H9 (cell line): ENCODE data around the gene CCDC158. TPM values are rescaled to one million over a fixed set of nuclear protein-coding genes. Genes with fewer than 3 reads are reported as not detected.

ENCODE experiments used
- DNase-seq: peaks from one replicate; pipeline ENCODE4 v3.0.0-alpha.2; 2017
- H2AFZ ChIP-seq: one replicate; pipeline ENCODE4 v1.6.1; 2013; ENCODE audit warnings: mild to moderate bottlenecking, low read length, control low read depth, moderate library complexity
- H2AK5ac ChIP-seq: 2 replicates; pipeline ENCODE4 v1.6.1; 2013; ENCODE audit warnings: low read length, control low read depth, mixed read lengths; ENCODE audit not compliant: insufficient read length
- H2BK120ac ChIP-seq: one replicate; pipeline ENCODE4 v1.6.1; 2013; ENCODE audit warnings: low read depth, mild to moderate bottlenecking, low read length, control low read depth, inconsistent platforms; ENCODE audit not compliant: poor library complexity, severe bottlenecking
- H2BK12ac ChIP-seq: 2 replicates; pipeline ENCODE4 v1.6.1; 2013; ENCODE audit warnings: low read length, control low read depth, mixed read lengths, low read depth; ENCODE audit not compliant: insufficient read length
- H2BK15ac ChIP-seq: 2 replicates; pipeline ENCODE4 v1.6.1; 2013; ENCODE audit warnings: low read depth, low read length, control low read depth
- H2BK20ac ChIP-seq: one replicate; pipeline ENCODE4 v1.6.1; 2013; ENCODE audit warnings: low read depth, mild to moderate bottlenecking, low read length, control low read depth, inconsistent platforms; ENCODE audit not compliant: poor library complexity, severe bottlenecking
- H2BK5ac ChIP-seq: 2 replicates; pipeline ENCODE4 v1.6.1; 2013; ENCODE audit warnings: low read length, control low read depth, mixed read lengths; ENCODE audit not compliant: insufficient read length
- H3K14ac ChIP-seq: 2 replicates; pipeline ENCODE4 v1.6.1; 2013; ENCODE audit warnings: low read length, control low read depth; ENCODE audit not compliant: insufficient read depth
- H3K18ac ChIP-seq: 2 replicates; pipeline ENCODE4 v1.6.1; 2013; ENCODE audit warnings: low read depth, mild to moderate bottlenecking, mixed read lengths, low read length, control low read depth; ENCODE audit not compliant: insufficient read length
- H3K23ac ChIP-seq: 2 replicates; pipeline ENCODE4 v1.6.1; 2013; ENCODE audit warnings: low read length, control low read depth, mixed read lengths, low read depth; ENCODE audit not compliant: insufficient read length
- H3K23me2 ChIP-seq: 2 replicates; pipeline ENCODE4 v1.6.1; 2013; ENCODE audit warnings: low read depth, mild to moderate bottlenecking, mixed read lengths, low read length, control low read depth; ENCODE audit not compliant: insufficient read length, poor library complexity, severe bottlenecking
- H3K27ac ChIP-seq: 2 replicates; pipeline ENCODE4 v1.5.1; 2013; ENCODE audit warnings: low read length, control low read depth, mixed read lengths, low read depth; ENCODE audit not compliant: insufficient read length
- H3K27me3 ChIP-seq: 2 replicates; pipeline ENCODE4 v1.6.1; 2013; ENCODE audit warnings: low read length, control low read depth, inconsistent platforms; ENCODE audit not compliant: insufficient read depth
- H3K4ac ChIP-seq: 2 replicates; pipeline ENCODE4 v1.6.1; 2013; ENCODE audit warnings: low read depth, mild to moderate bottlenecking, control low read depth, inconsistent platforms, low read length, moderate library complexity
- H3K4me1 ChIP-seq: 2 replicates; pipeline ENCODE4 v1.6.1; 2013; ENCODE audit warnings: low read length, control low read depth, inconsistent platforms; ENCODE audit not compliant: insufficient read depth
- H3K4me2 ChIP-seq: 2 replicates; pipeline ENCODE4 v1.6.1; 2013; ENCODE audit warnings: low read length, control low read depth, mixed read lengths; ENCODE audit not compliant: insufficient read length, insufficient read depth
- H3K56ac ChIP-seq: 2 replicates; pipeline ENCODE4 v1.6.1; 2013; ENCODE audit warnings: low read depth, mild to moderate bottlenecking, mixed read lengths, low read length, control low read depth; ENCODE audit not compliant: insufficient read length
- H3K79me1 ChIP-seq: 2 replicates; pipeline ENCODE4 v1.6.1; 2013; ENCODE audit warnings: low read depth, mild to moderate bottlenecking, moderate library complexity, low read length, control low read depth, inconsistent platforms; ENCODE audit not compliant: insufficient read depth, poor library complexity, severe bottlenecking
- H3K79me2 ChIP-seq: 2 replicates; pipeline ENCODE4 v1.6.1; 2013; ENCODE audit warnings: low read length, control low read depth, inconsistent platforms; ENCODE audit not compliant: insufficient read depth
- H3K9ac ChIP-seq: 2 replicates; pipeline ENCODE4 v1.6.1; 2013; ENCODE audit warnings: low read length, control low read depth, mixed read lengths; ENCODE audit not compliant: insufficient read length; ENCODE audit errors: extremely low read depth
- H3K9me3 ChIP-seq: one replicate; pipeline ENCODE4 v1.6.1; 2013; ENCODE audit warnings: low read depth, low read length, inconsistent platforms; ENCODE audit not compliant: control insufficient read depth
- H3T11ph ChIP-seq: one replicate; pipeline ENCODE4 v1.6.1; 2013; ENCODE audit warnings: mild to moderate bottlenecking, low read length, control low read depth, inconsistent platforms
- H4K20me1 ChIP-seq: one replicate; pipeline ENCODE4 v1.6.1; 2013; ENCODE audit not compliant: control insufficient read depth, insufficient read length, insufficient read depth
- H4K5ac ChIP-seq: 2 replicates; pipeline ENCODE4 v1.6.1; 2013; ENCODE audit warnings: low read depth, mild to moderate bottlenecking, mixed read lengths, low read length, control low read depth; ENCODE audit not compliant: insufficient read length
- H4K8ac ChIP-seq: replicated peaks from 2 replicates; pipeline ENCODE4 v1.6.1; 2013; ENCODE audit warnings: low read length, control low read depth, mixed read lengths, low read depth; ENCODE audit not compliant: insufficient read length
- H4K91ac ChIP-seq: 2 replicates; pipeline ENCODE4 v1.6.1; 2013; ENCODE audit warnings: low read depth, mild to moderate bottlenecking, moderate library complexity, mixed read lengths, low read length, control low read depth; ENCODE audit not compliant: insufficient read length
- H3K27ac Mint-ChIP-seq, 3 experiments: 2 replicates in 2 of 3; 3 replicates in 1 of 3; pipeline ENCODE4 v1.8.0; 2020 to 2021; ENCODE audit warnings: mixed read lengths in 3 of 3, mild to moderate bottlenecking in 1 of 3, moderate library complexity in 1 of 3
- H3K27me3 Mint-ChIP-seq: 2 replicates; pipeline ENCODE4 v1.8.0; 2021; ENCODE audit warnings: low read depth, mild to moderate bottlenecking, moderate library complexity, mixed read lengths
- H3K36me3 Mint-ChIP-seq, 3 experiments: 2 replicates in 2 of 3; 3 replicates in 1 of 3; pipeline ENCODE4 v1.8.0; 2020 to 2021; ENCODE audit warnings: low read depth in 3 of 3, mixed read lengths in 3 of 3; ENCODE audit not compliant: insufficient read depth in 1 of 3
- H3K4me1 Mint-ChIP-seq, 2 experiments: 2 replicates each; pipeline ENCODE4 v1.8.0; 2020; ENCODE audit warnings: mixed read lengths in 2 of 2
- H3K4me3 Mint-ChIP-seq, 2 experiments: 2 replicates in 1 of 2; 3 replicates in 1 of 2; pipeline ENCODE4 v1.8.0; 2020 to 2021; ENCODE audit warnings: mild to moderate bottlenecking in 2 of 2, mixed read lengths in 2 of 2, moderate library complexity in 1 of 2
- H3K9me3 Mint-ChIP-seq, 2 experiments: 2 replicates in 1 of 2; 3 replicates in 1 of 2; pipeline ENCODE4 v1.8.0; 2020; ENCODE audit warnings: mild to moderate bottlenecking in 2 of 2, mixed read lengths in 2 of 2, moderate library complexity in 1 of 2
- WGBS: extraction: QIAGEN DNeasy Blood & Tissue Kit; methylation state at CpG from one replicate; pipeline ENCODE4 v1.1.7; 2013; ENCODE audit warnings: missing lambda C conversion rate, low lambda C conversion rate, mixed read lengths; ENCODE audit not compliant: insufficient read length; ENCODE audit errors: extremely low coverage; 5-methylcytosine and 5-hydroxymethylcytosine counted together
- total RNA-seq: library from RNA; stranded (reverse); gene quantifications from 2 replicates; pipeline ENCODE4 v1.2.1, GENCODE V29; 2021
- TF ChIP-seq, protein P1 (sequence below): fragments of 200-600 bp; sonication (generic); conservative IDR thresholded peaks from 3 replicates; pipeline ENCODE4 v1.8.0; 2021; ENCODE audit warnings: antibody characterized with exemption, mild to moderate bottlenecking

Gene CCDC158
- total RNA-seq, 1 experiment from 2014 or later: not detected

DNA sequence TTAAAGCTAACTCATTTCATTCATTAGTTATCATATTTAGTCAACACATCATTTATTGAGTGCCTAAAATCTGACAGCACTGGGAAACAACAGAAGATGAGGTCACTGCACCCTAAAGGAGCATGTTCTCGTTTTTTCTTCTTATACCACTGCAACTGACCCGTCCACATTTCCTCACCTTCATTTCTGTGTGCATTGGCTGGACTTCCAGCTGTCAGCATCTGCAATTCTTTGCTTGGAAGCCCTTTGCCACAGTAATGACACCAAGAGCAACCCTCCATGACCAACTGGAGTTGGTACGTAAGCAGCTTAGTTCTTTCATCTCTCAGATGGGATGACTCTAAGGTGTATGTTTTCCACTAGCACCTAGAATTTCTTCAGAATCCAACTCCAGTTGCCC, 27.3 kb upstream of the CCDC158 start:
- H3K9ac ChIP-seq: no peak overlapping the region
- no peak for DNase-seq
- no peak overlapping the region for H2BK120ac ChIP-seq
- no peak overlapping the region for H4K8ac ChIP-seq
- H4K20me1 ChIP-seq: no peaks in the 10 kb centered on the region
- no peaks in the 10 kb centered on the region for H3K79me2 ChIP-seq
- no CpG with 5 or more reads among the region's 3 CpGs for WGBS
- H3K23me2 ChIP-seq: no peaks in the 10 kb centered on the region
- H3K4me1 Mint-ChIP-seq: peaks cover 18 to 19% of the 10 kb centered on the region in 2 experiments
- no peak overlapping the region for H2BK12ac ChIP-seq
- H3K27me3 ChIP-seq: no peaks in the 10 kb centered on the region
- no peak overlapping the region for H2BK5ac ChIP-seq
- no peak overlapping the region for H3K4me2 ChIP-seq
- H3K4me1 ChIP-seq: peaks cover 7% of the 10 kb centered on the region; the same call in 1 of the 2 replicates
- no peaks in the 10 kb centered on the region for H3K36me3 Mint-ChIP-seq
- no peak overlapping the region for H3K14ac ChIP-seq
- H3K79me1 ChIP-seq: no peaks in the 10 kb centered on the region
- H3K27ac Mint-ChIP-seq: no peak overlapping the region
- no peak overlapping the region for H4K91ac ChIP-seq
- no peaks in the 10 kb centered on the region for H3K9me3 ChIP-seq
- H4K5ac ChIP-seq: no peak overlapping the region
- no peak overlapping the region for H3K27ac ChIP-seq
- no peaks in the 10 kb centered on the region for H3K27me3 Mint-ChIP-seq
- no peak overlapping the region for H2AK5ac ChIP-seq
- H3K4me3 Mint-ChIP-seq: no peak overlapping the region
- no peaks in the 10 kb centered on the region for H3K9me3 Mint-ChIP-seq
- no peak overlapping the region for H2BK15ac ChIP-seq
- no peak overlapping the region for H3K4ac ChIP-seq
- TF ChIP-seq, protein P1, sequence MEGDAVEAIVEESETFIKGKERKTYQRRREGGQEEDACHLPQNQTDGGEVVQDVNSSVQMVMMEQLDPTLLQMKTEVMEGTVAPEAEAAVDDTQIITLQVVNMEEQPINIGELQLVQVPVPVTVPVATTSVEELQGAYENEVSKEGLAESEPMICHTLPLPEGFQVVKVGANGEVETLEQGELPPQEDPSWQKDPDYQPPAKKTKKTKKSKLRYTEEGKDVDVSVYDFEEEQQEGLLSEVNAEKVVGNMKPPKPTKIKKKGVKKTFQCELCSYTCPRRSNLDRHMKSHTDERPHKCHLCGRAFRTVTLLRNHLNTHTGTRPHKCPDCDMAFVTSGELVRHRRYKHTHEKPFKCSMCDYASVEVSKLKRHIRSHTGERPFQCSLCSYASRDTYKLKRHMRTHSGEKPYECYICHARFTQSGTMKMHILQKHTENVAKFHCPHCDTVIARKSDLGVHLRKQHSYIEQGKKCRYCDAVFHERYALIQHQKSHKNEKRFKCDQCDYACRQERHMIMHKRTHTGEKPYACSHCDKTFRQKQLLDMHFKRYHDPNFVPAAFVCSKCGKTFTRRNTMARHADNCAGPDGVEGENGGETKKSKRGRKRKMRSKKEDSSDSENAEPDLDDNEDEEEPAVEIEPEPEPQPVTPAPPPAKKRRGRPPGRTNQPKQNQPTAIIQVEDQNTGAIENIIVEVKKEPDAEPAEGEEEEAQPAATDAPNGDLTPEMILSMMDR: no peak
- no peak overlapping the region for H2AFZ ChIP-seq
- no peak overlapping the region for H3K18ac ChIP-seq
- H3T11ph ChIP-seq: no peak overlapping the region
- no peak overlapping the region for H2BK20ac ChIP-seq
- H3K23ac ChIP-seq: no peak overlapping the region
- H3K56ac ChIP-seq: no peak overlapping the region
